Measurements from ENCODE around the gene KLLN. TPM values are rescaled to one million over a fixed set of nuclear protein-coding genes. Genes with fewer than 3 reads are reported as not detected.

Gene KLLN
- total and polyA plus RNA-seq, 2 of the 13 experiments (the other 11 are each of a cell fraction or from before 2014, with no cell fraction given), result 0.08 to 0.44 TPM

GRCh38 chr10:87861953-87862678, 1.2 kb downstream of the KLLN start (continued):
- TF ChIP-seq ZZZ3 (CRISPR knock-in tag; IDR thresholded peaks at IDR 0.05; ENCODE audit: borderline replicate concordance) (no peak), ZNF570 (CRISPR knock-in tag; IDR thresholded peaks at IDR 0.05; ENCODE audit: borderline replicate concordance) (peak; percentile 69; the same call in 1 of the 2 replicates), NBN (conservative IDR thresholded peaks at IDR 0.05) (no peak), ZSCAN30 (CRISPR knock-in tag; IDR thresholded peaks at IDR 0.05) (peak; percentile 95; the same call in 1 of the 2 replicates), ZNF33A (CRISPR knock-in tag; IDR thresholded peaks at IDR 0.05; ENCODE audit: borderline replicate concordance) (no peak), ZNF790 (CRISPR knock-in tag; IDR thresholded peaks at IDR 0.05; ENCODE audit: borderline replicate concordance) (peak; percentile 73; the same call in 1 of the 2 replicates), CHD4 (IDR thresholded peaks at IDR 0.05; ENCODE audit: borderline replicate concordance, low read length) (no peak), ZIK1 (CRISPR knock-in tag; IDR thresholded peaks at IDR 0.05; ENCODE audit: borderline replicate concordance, low read depth) (0 out of 2 replicates have a peak, but pooled peaks have one; percentile 42), FIP1L1 (IDR thresholded peaks at IDR 0.05; ENCODE audit: borderline replicate concordance, insufficient read depth, low read depth, low read length) (peak; percentile 67; the same call in 1 of the 2 replicates), KIAA2018 (CRISPR knock-in tag; IDR thresholded peaks at IDR 0.05; ENCODE audit: borderline replicate concordance) (no peak), ARID4A (CRISPR knock-in tag; IDR thresholded peaks at IDR 0.05; ENCODE audit: borderline replicate concordance) (peak; percentile 80; the same call in 1 of the 2 replicates), CCDC6 (CRISPR knock-in tag; IDR thresholded peaks at IDR 0.05) (peak; percentile 96), NKX3-1 (CRISPR knock-in tag; IDR thresholded peaks at IDR 0.05) (peak; percentile 93)

Data from HepG2 (cell line).